Measurements from ENCODE around the gene PRIMPOL.

DNA sequence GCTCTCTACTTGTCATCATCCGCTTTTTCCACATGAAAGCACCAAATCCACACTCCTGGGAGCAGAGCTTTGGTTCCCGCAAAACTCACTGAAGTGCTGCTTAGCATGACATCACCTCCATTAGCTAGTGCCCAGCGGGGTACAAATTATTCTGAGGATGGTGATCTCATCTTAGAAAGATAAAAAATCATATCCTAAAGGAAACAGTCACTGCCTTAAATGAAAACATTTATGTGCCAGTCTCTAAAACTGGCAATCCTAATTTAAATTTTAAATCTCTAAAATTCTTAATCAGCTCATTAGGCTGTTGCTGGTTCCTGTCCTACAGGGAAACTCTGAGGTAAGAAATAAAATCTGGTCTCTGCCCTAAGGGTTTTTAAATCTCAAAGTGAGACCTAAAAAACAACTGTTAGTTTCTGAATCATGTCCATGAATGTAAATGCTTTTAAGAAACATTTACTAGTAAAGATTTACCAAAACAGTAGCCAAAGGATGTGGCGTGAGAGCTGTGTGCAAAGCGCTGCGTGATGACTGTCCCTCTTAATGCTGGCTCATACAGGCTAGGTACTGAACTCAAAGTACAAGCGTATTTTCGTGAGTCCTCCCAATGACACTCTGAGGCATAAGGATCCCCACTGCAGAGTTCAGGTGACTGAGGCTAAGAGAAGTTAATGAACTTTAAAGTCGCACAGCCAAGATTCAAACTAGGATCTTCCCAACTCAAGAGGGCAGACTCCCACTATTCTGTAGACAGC is 4.8 kb upstream of the PRIMPOL start:
- TF ChIP-seq, protein P1, sequence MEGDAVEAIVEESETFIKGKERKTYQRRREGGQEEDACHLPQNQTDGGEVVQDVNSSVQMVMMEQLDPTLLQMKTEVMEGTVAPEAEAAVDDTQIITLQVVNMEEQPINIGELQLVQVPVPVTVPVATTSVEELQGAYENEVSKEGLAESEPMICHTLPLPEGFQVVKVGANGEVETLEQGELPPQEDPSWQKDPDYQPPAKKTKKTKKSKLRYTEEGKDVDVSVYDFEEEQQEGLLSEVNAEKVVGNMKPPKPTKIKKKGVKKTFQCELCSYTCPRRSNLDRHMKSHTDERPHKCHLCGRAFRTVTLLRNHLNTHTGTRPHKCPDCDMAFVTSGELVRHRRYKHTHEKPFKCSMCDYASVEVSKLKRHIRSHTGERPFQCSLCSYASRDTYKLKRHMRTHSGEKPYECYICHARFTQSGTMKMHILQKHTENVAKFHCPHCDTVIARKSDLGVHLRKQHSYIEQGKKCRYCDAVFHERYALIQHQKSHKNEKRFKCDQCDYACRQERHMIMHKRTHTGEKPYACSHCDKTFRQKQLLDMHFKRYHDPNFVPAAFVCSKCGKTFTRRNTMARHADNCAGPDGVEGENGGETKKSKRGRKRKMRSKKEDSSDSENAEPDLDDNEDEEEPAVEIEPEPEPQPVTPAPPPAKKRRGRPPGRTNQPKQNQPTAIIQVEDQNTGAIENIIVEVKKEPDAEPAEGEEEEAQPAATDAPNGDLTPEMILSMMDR (conservative IDR thresholded peaks at IDR 0.05) = no peak
- TF ChIP-seq EZH2 (IDR thresholded peaks at IDR 0.05; ENCODE audit: low read depth) = no peak
